Thymus (tissue), 11 donors: ENCODE results near the gene CHAF1A. TPM values are rescaled to one million over a fixed set of nuclear protein-coding genes. Genes with fewer than 3 reads are reported as not detected.

Source experiments
- DNase-seq, 9 donors: peaks; one replicate each; pipeline ENCODE4 v3.0.0-alpha.2; 2013; ENCODE audit warnings: low spot score in 9 of 9, low read depth in 6 of 9, missing footprints in 1 of 9
- H3K27ac ChIP-seq, 2 donors: one replicate each; pipeline ENCODE4 v1.5.1; 2013; ENCODE audit warnings: control low read depth in 1 of 2, low read depth in 1 of 2, low read length in 1 of 2, mild to moderate bottlenecking in 1 of 2, moderate library complexity in 1 of 2
- H3K27me3 ChIP-seq, 2 donors: one replicate each; pipeline ENCODE4 v1.5.1; 2013; ENCODE audit warnings: low read length in 1 of 2; ENCODE audit not compliant: control insufficient read depth in 2 of 2, insufficient read depth in 1 of 2
- H3K36me3 ChIP-seq, 2 donors: one replicate each; pipeline ENCODE4 v1.5.1; 2013; ENCODE audit warnings: low read length in 1 of 2, mild to moderate bottlenecking in 1 of 2, moderate library complexity in 1 of 2; ENCODE audit not compliant: control insufficient read depth in 2 of 2, insufficient read depth in 2 of 2
- H3K4me1 ChIP-seq, 2 donors: one replicate each; pipeline ENCODE4 v1.5.1; 2013; ENCODE audit warnings: low read length in 2 of 2; ENCODE audit not compliant: control insufficient read depth in 2 of 2, insufficient read depth in 2 of 2
- H3K4me3 ChIP-seq, 2 donors: one replicate each; pipeline ENCODE4 v1.5.1; 2013; ENCODE audit warnings: low read length in 2 of 2, control low read depth in 1 of 2, mild to moderate bottlenecking in 1 of 2
- H3K9me3 ChIP-seq, 2 donors: one replicate each; pipeline ENCODE4 v1.5.1; 2013; ENCODE audit warnings: low read length in 1 of 2, mild to moderate bottlenecking in 1 of 2; ENCODE audit not compliant: control insufficient read depth in 2 of 2, insufficient read depth in 1 of 2
- WGBS: extraction: QIAGEN DNeasy Blood & Tissue Kit; methylation state at CpG from one replicate; pipeline ENCODE4 v1.1.7; 2013; 5-methylcytosine and 5-hydroxymethylcytosine counted together
- polyA plus RNA-seq: library from polyadenylated mRNA; stranded (reverse); fragments of 200-250 nt; gene quantifications from one replicate; pipeline ENCODE4 v1.2.3, GENCODE V29; 2013
- total RNA-seq: library from RNA; stranded (reverse); fragments of 120-200 nt; gene quantifications from one replicate; pipeline ENCODE4 v1.2.4, GENCODE V29; 2013
- donor health status: healthy.

The CHAF1A gene
- total and polyA plus RNA-seq, 2 donors, result 3.5 to 19.5 TPM

GRCh38 chr19:4371247-4372164 lies 30.9 kb upstream of the CHAF1A start:
- WGBS, result 98% methylated on average over 31 of the region's 31 CpGs
- no peak overlapping the region for H3K4me3 ChIP-seq
- H3K9me3 ChIP-seq, result peaks cover 0 to 4% of the 10 kb centered on the region in 2 donors
- no peaks in the 10 kb centered on the region for H3K27me3 ChIP-seq
- H3K27ac ChIP-seq, result no peak overlapping the region
- DNase-seq, result no peak
- H3K36me3 ChIP-seq, result peaks cover 3 to 10% of the 10 kb centered on the region in 2 donors
- H3K4me1 ChIP-seq, result peaks cover 15 to 67% of the 10 kb centered on the region in 2 donors

GRCh38 chr19:4372165-4373012 lies 30.1 kb upstream of the CHAF1A start:
- Histone ChIP-seq H3K4me1 (peaks cover 15 to 67% of the 10 kb centered on the region in 2 donors), H3K27ac (no peak overlapping the region), H3K4me3 (no peak overlapping the region), H3K27me3 (no peaks in the 10 kb centered on the region), H3K36me3 (peaks cover 0 to 7% of the 10 kb centered on the region in 2 donors), H3K9me3 (peaks cover 0 to 4% of the 10 kb centered on the region in 2 donors)
- 98% methylated on average over 22 of the region's 22 CpGs for WGBS
- DNase-seq, result no peak

- peaks cover 15 to 67% of the 10 kb centered on the region in 2 donors for H3K4me1 ChIP-seq
- H3K4me3 ChIP-seq, result no peak overlapping the region
- no peaks in the 10 kb centered on the region for H3K27me3 ChIP-seq
- no peak overlapping the region for H3K27ac ChIP-seq
- H3K36me3 ChIP-seq, result peaks cover under 1 to 3% of the 10 kb centered on the region in 2 donors
- H3K9me3 ChIP-seq, result peaks cover 0 to 4% of the 10 kb centered on the region in 2 donors
- over 99% methylated on average over 8 of the region's 8 CpGs for WGBS
- DNase-seq, result no peak
Observed at GRCh38 chr19:4373013-4373367, 29.4 kb upstream of the CHAF1A start.

- Histone ChIP-seq H3K27ac (no peak overlapping the region), H3K27me3 (no peaks in the 10 kb centered on the region), H3K4me1 (peaks cover 15 to 62% of the 10 kb centered on the region in 2 donors), H3K9me3 (peaks cover 0 to 4% of the 10 kb centered on the region in 2 donors), H3K36me3 (peaks cover 0 to 4% of the 10 kb centered on the region in 2 donors), H3K4me3 (no peak overlapping the region)
- no peak for DNase-seq
- WGBS, result 90% methylated on average over 25 of the region's 25 CpGs
Observed at GRCh38 chr19:4373601-4374497, 28.6 kb upstream of the CHAF1A start.

GRCh38 chr19:4374498-4375163 lies 27.8 kb upstream of the CHAF1A start:
- Histone ChIP-seq H3K27ac (peak overlapping the region in 1 of 2 donors; percentile 21), H3K36me3 (peaks cover 0 to 4% of the 10 kb centered on the region in 2 donors), H3K27me3 (no peaks in the 10 kb centered on the region), H3K4me1 (peaks cover 10 to 61% of the 10 kb centered on the region in 2 donors), H3K9me3 (peaks cover 0 to 4% of the 10 kb centered on the region in 2 donors), H3K4me3 (no peak overlapping the region)
- 91% methylated on average over 27 of the region's 27 CpGs for WGBS
- DNase-seq, result no peak

- H3K27ac ChIP-seq, result peak overlapping the region in 1 of 2 donors; percentile 21
- no peak for DNase-seq
- peaks cover 0 to 4% of the 10 kb centered on the region in 2 donors for H3K9me3 ChIP-seq
- peaks cover 2 to 61% of the 10 kb centered on the region in 2 donors for H3K4me1 ChIP-seq
- WGBS, result 87% methylated on average over 16 of the region's 16 CpGs
- H3K36me3 ChIP-seq, result peaks cover 0 to 4% of the 10 kb centered on the region in 2 donors
- no peak overlapping the region for H3K4me3 ChIP-seq
- H3K27me3 ChIP-seq, result no peaks in the 10 kb centered on the region
Observed at GRCh38 chr19:4375164-4376027, 27.0 kb upstream of the CHAF1A start.

GRCh38 chr19:4376028-4376670 lies 26.3 kb upstream of the CHAF1A start:
- no peak for DNase-seq
- H3K4me3 ChIP-seq, result no peak overlapping the region
- peak overlapping the region in 1 of 2 donors; percentile 26 for H3K27ac ChIP-seq
- peaks cover 0 to 4% of the 10 kb centered on the region in 2 donors for H3K9me3 ChIP-seq
- H3K4me1 ChIP-seq, result peaks cover 4 to 59% of the 10 kb centered on the region in 2 donors
- WGBS, result 90% methylated on average over 16 of the region's 16 CpGs
- no peaks in the 10 kb centered on the region for H3K27me3 ChIP-seq
- peaks cover 0 to 4% of the 10 kb centered on the region in 2 donors for H3K36me3 ChIP-seq
